ENCODE measurements around the gene SIVA1. TPM values are rescaled to one million over a fixed set of nuclear protein-coding genes. Genes with fewer than 3 reads are reported as not detected.

SIVA1 gene
- total RNA-seq, 1 donor from 2014 or later: 116 TPM

- TF ChIP-seq CTCF (IDR thresholded peaks at IDR 0.05; ENCODE audit: unreplicated experiment): no peak
- H3K4me1 Mint-ChIP-seq (ENCODE audit: low read depth): no peaks in the 10 kb centered on the region
- H3K27me3 Mint-ChIP-seq: no peaks in the 10 kb centered on the region
- no peak overlapping the region for H3K27ac Mint-ChIP-seq
- no peaks in the 10 kb centered on the region for H3K9me3 Mint-ChIP-seq (ENCODE audit: low read depth)
- DNase-seq (ENCODE audit: low spot score, unreplicated experiment): no peak
- H3K4me3 Mint-ChIP-seq (ENCODE audit: low read depth): no peak overlapping the region
- peaks cover 2% of the 10 kb centered on the region for H3K36me3 Mint-ChIP-seq (ENCODE audit: insufficient read depth)
Observed at GRCh38 chr14:104779776-104780512, 27.0 kb downstream of the SIVA1 start.

DNA sequence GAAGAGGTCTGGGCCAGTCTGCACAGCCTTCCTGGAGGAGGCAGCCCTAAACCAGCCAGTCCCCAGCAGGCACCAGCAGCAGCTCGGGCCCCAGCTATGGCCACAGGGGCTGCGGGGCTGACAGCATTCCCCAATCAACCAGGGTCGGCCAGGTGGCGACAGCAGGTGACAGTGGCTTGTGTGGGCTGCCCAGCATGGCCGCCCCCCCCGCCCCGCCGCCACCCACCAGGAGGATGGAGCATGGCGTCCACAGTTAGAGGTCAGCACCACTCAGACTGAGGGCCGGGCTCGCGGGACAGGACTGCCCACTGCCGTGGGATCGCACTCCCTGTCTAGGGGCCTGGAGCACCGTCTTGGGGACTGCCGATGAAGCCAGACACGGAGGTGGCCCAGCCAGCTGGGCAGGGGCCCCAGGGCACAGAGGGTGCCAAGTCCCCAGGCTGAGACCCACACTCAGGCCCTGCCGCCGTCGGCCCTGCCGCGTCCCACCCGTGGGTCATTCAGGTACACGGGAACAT is 27.6 kb downstream of the SIVA1 start:
- Mint-ChIP-seq H3K27ac (no peak overlapping the region), H3K4me1 (ENCODE audit: low read depth) (no peaks in the 10 kb centered on the region), H3K9me3 (ENCODE audit: low read depth) (no peaks in the 10 kb centered on the region), H3K27me3 (no peaks in the 10 kb centered on the region), H3K36me3 (ENCODE audit: insufficient read depth) (peaks cover 2% of the 10 kb centered on the region), H3K4me3 (ENCODE audit: low read depth) (no peak overlapping the region)
- no peak for DNase-seq (ENCODE audit: low spot score, unreplicated experiment)
- no peak for TF ChIP-seq CTCF (IDR thresholded peaks at IDR 0.05; ENCODE audit: unreplicated experiment)

- H3K27ac Mint-ChIP-seq: no peak overlapping the region
- H3K9me3 Mint-ChIP-seq (ENCODE audit: low read depth): no peaks in the 10 kb centered on the region
- H3K4me3 Mint-ChIP-seq (ENCODE audit: low read depth): no peak overlapping the region
- H3K4me1 Mint-ChIP-seq (ENCODE audit: low read depth): no peaks in the 10 kb centered on the region
- H3K27me3 Mint-ChIP-seq: no peaks in the 10 kb centered on the region
- no peak for DNase-seq (ENCODE audit: low spot score, unreplicated experiment)
- H3K36me3 Mint-ChIP-seq (ENCODE audit: insufficient read depth): peaks cover 2% of the 10 kb centered on the region
- TF ChIP-seq CTCF (IDR thresholded peaks at IDR 0.05; ENCODE audit: unreplicated experiment): no peak
Observed at GRCh38 chr14:104781271-104782077, 28.5 kb downstream of the SIVA1 start.

- Mint-ChIP-seq H3K9me3 (ENCODE audit: low read depth) (no peaks in the 10 kb centered on the region), H3K4me3 (ENCODE audit: low read depth) (no peak overlapping the region), H3K27ac (no peak overlapping the region), H3K27me3 (no peaks in the 10 kb centered on the region), H3K36me3 (ENCODE audit: insufficient read depth) (no peaks in the 10 kb centered on the region), H3K4me1 (ENCODE audit: low read depth) (no peaks in the 10 kb centered on the region)
- DNase-seq (ENCODE audit: low spot score, unreplicated experiment): no peak
- no peak for TF ChIP-seq CTCF (IDR thresholded peaks at IDR 0.05; ENCODE audit: unreplicated experiment)
Observed at GRCh38 chr14:104782086-104782807, 29.3 kb downstream of the SIVA1 start.

DNA sequence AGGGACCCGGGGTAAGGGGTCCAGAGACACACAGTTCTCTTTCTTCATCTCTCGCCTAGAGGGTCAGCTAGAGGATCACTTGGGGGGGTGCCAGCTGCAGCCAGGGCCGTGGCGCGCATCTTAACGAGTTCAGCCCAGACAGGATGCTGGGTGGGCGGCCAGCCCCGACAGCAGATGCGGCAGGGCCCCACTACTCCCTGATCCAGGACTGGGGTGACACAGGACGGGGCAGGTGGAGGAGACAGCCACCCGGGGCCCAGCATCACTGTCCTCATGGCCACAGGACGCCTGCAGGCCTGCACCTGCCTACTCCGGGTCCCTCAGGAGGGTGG is 29.8 kb downstream of the SIVA1 start:
- TF ChIP-seq CTCF (IDR thresholded peaks at IDR 0.05; ENCODE audit: unreplicated experiment): no peak
- no peak overlapping the region for H3K27ac Mint-ChIP-seq
- no peak for DNase-seq (ENCODE audit: low spot score, unreplicated experiment)
- no peak overlapping the region for H3K4me3 Mint-ChIP-seq (ENCODE audit: low read depth)
- H3K9me3 Mint-ChIP-seq (ENCODE audit: low read depth): no peaks in the 10 kb centered on the region
- H3K27me3 Mint-ChIP-seq: no peaks in the 10 kb centered on the region
- H3K36me3 Mint-ChIP-seq (ENCODE audit: insufficient read depth): no peaks in the 10 kb centered on the region
- no peaks in the 10 kb centered on the region for H3K4me1 Mint-ChIP-seq (ENCODE audit: low read depth)

Data from progenitor cell of endocrine pancreas (in vitro differentiated cells).